SK-N-SH (cell line): Measurements from ENCODE around the gene ANKRD44. TPM values are rescaled to one million over a fixed set of nuclear protein-coding genes. Genes with fewer than 3 reads are reported as not detected.
A peak's percentile ranks its signal among the peaks of the same experiment; 100 is the strongest.

ENCODE experiments used
- CTCF ChIA-PET: fragments of 300-600, 350-600 bp; formaldehyde crosslinking; extraction: SDS; loops from one replicate; lab custom pipeline; 2021; lab: Yijun Ruan, JAX
- POLR2A ChIA-PET: fragments of 350-600 bp; sonication (Branson Sonifier 250); formaldehyde crosslinking; extraction: SDS; loops from one replicate; lab custom pipeline; 2020; ENCODE audit warnings: antibody characterized with exemption, inconsistent platforms; lab: Yijun Ruan, JAX
- DNase-seq: peaks from one replicate; pipeline ENCODE4 v3.0.0; 2012
- H2AFZ ChIP-seq: fragments of 200-600 bp; sonication (generic); 2 replicates; pipeline ENCODE4 v1.8.1; 2016; ENCODE audit warnings: antibody characterized with exemption, mild to moderate bottlenecking, low read depth
- H3F3A ChIP-seq: fragments of 200-600 bp; sonication (generic); replicated peaks from 2 replicates; pipeline ENCODE3; 2016; ENCODE audit warnings: antibody characterized with exemption, mild to moderate bottlenecking; ENCODE audit not compliant: insufficient read depth
- H3K27ac ChIP-seq, 2 experiments: fragments of 200-500 bp in 1 of 2; fragments of 200-600 bp in 1 of 2; sonication (Bioruptor generic) in 1 of 2; sonication (generic), shearing (Covaris generic) in 1 of 2; 2 replicates each; pipeline versions ENCODE4 v1.5.1 to v1.6.1; 2014 to 2016; ENCODE audit warnings: low read depth in 2 of 2, inconsistent platforms in 1 of 2, low read length in 1 of 2, mild to moderate bottlenecking in 1 of 2, mixed read lengths in 1 of 2
- H3K27me3 ChIP-seq: fragments of 200-600 bp; sonication (generic), shearing (Covaris generic); 2 replicates; pipeline ENCODE4 v1.6.1; 2016; ENCODE audit warnings: mixed run types; ENCODE audit not compliant: insufficient read depth
- H3K36me3 ChIP-seq, 2 experiments: fragments of 200-500 bp in 1 of 2; fragments of 200-600 bp in 1 of 2; sonication (Bioruptor generic) in 1 of 2; sonication (generic) in 1 of 2; replicated peaks in 1 of 2; 2 replicates each; pipeline versions ENCODE3 to v1.5.1; 2014 to 2016; ENCODE audit warnings: low read length in 1 of 2, mild to moderate bottlenecking in 1 of 2; ENCODE audit not compliant: insufficient read depth in 2 of 2, control insufficient read depth in 1 of 2
- H3K4me1 ChIP-seq, 2 experiments: fragments of 200-500 bp in 1 of 2; fragments of 200-600 bp in 1 of 2; sonication (Bioruptor generic) in 1 of 2; sonication (generic), shearing (Covaris generic) in 1 of 2; 2 replicates each; pipeline versions ENCODE4 v1.5.1 to v1.6.1; 2014 to 2016; ENCODE audit warnings: low read depth in 1 of 2, low read length in 1 of 2, mixed run types in 1 of 2; ENCODE audit not compliant: insufficient read depth in 2 of 2, control insufficient read depth in 1 of 2
- H3K4me2 ChIP-seq: fragments of 200-600 bp; sonication (generic), shearing (Covaris generic); 2 replicates; pipeline ENCODE4 v1.6.1; 2017; ENCODE audit warnings: mixed run types
- H3K4me3 ChIP-seq, 2 experiments: fragments of 200-500 bp in 1 of 2; fragments of 200-600 bp in 1 of 2; sonication (Bioruptor generic) in 1 of 2; sonication (generic), shearing (Covaris generic) in 1 of 2; 2 replicates each; pipeline versions ENCODE4 v1.5.1 to v1.8.1; 2014 to 2016; ENCODE audit warnings: low read depth in 2 of 2, inconsistent platforms in 1 of 2, low read length in 1 of 2, mild to moderate bottlenecking in 1 of 2, mixed read lengths in 1 of 2, moderate library complexity in 1 of 2
- H3K79me2 ChIP-seq: fragments of 200-600 bp; sonication (generic); 2 replicates; pipeline ENCODE4 v1.8.1; 2017; ENCODE audit warnings: mild to moderate bottlenecking; ENCODE audit not compliant: insufficient read depth
- H3K9ac ChIP-seq: fragments of 200-600 bp; sonication (generic); 2 replicates; pipeline ENCODE4 v1.6.1; 2017; ENCODE audit warnings: mixed run types
- H3K9me2 ChIP-seq: fragments of 200-600 bp; sonication (generic); 2 replicates; pipeline ENCODE4 v1.6.1; 2017; ENCODE audit warnings: mixed run types
- H3K9me3 ChIP-seq: fragments of 200-600 bp; sonication (generic); 2 replicates; pipeline ENCODE4 v1.6.1; 2017; ENCODE audit warnings: mixed run types, mild to moderate bottlenecking, moderate library complexity
- H4K20me1 ChIP-seq: fragments of 200-600 bp; sonication (generic); 2 replicates; pipeline ENCODE4 v1.6.1; 2017; ENCODE audit warnings: mild to moderate bottlenecking, mixed run types; ENCODE audit not compliant: insufficient read depth
- EP300 ChIP-seq, 2 experiments: IDR thresholded peaks; 2 replicates each; pipeline versions ENCODE4 v1.4.0 to v1.6.1; 2012; ENCODE audit warnings: borderline replicate concordance in 1 of 2, low read depth in 1 of 2, low read length in 1 of 2
- EZH2phosphoT487 ChIP-seq: fragments of 200-600 bp; sonication (generic); IDR thresholded peaks from 2 replicates; pipeline ENCODE4 v1.6.1; 2017; ENCODE audit warnings: low read depth, mixed run types, mild to moderate bottlenecking, antibody characterized with exemption, moderate library complexity, borderline replicate concordance
- FOXM1 ChIP-seq: IDR thresholded peaks from 2 replicates; pipeline ENCODE4 v1.4.0; 2012; ENCODE audit warnings: low read depth, mild to moderate bottlenecking
- GABPA ChIP-seq: IDR thresholded peaks from 2 replicates; pipeline ENCODE4 v1.4.0; 2012; ENCODE audit warnings: low read depth, mild to moderate bottlenecking
- GATA2 ChIP-seq: sonication (generic); formaldehyde crosslinking; IDR thresholded peaks from 2 replicates; pipeline ENCODE4 v1.5.0; 2020; ENCODE audit warnings: mild to moderate bottlenecking, missing genetic modification reagents
- JUND ChIP-seq: IDR thresholded peaks from 2 replicates; pipeline ENCODE4 v1.4.0; 2012
- MXI1 ChIP-seq: IDR thresholded peaks from 2 replicates; pipeline ENCODE4 v1.6.1; 2012; ENCODE audit warnings: mild to moderate bottlenecking, low read depth, low read length, improper control_type of control experiment
- POLR2AphosphoS5 ChIP-seq: IDR thresholded peaks from 2 replicates; pipeline ENCODE4 v1.6.1; 2012; ENCODE audit warnings: low read depth, low read length
- RCOR1 ChIP-seq: fragments of 150-350 bp; IDR thresholded peaks from 2 replicates; pipeline ENCODE4 v1.6.1; 2017; ENCODE audit warnings: antibody characterized with exemption, low read length
- RXRA ChIP-seq: IDR thresholded peaks from 2 replicates; pipeline ENCODE4 v1.4.0; 2012; ENCODE audit warnings: low read depth, mild to moderate bottlenecking, borderline replicate concordance
- TCF12 ChIP-seq: IDR thresholded peaks from 2 replicates; pipeline ENCODE4 v1.4.0; 2012
- TEAD4 ChIP-seq: IDR thresholded peaks from 2 replicates; pipeline ENCODE4 v1.4.0; 2012; ENCODE audit warnings: mild to moderate bottlenecking, borderline replicate concordance; ENCODE audit not compliant: insufficient read depth
- USF1 ChIP-seq: IDR thresholded peaks from 2 replicates; pipeline ENCODE4 v1.4.0; 2012; ENCODE audit warnings: low read depth, borderline replicate concordance
- ZBTB33 ChIP-seq: IDR thresholded peaks from 2 replicates; pipeline ENCODE4 v1.4.0; 2012; ENCODE audit warnings: low read depth, borderline replicate concordance
- WGBS: methylation state at CpG from one replicate; pipeline ENCODE4 v1.1.6; 2017; ENCODE audit warnings: low lambda C conversion rate; 5-methylcytosine and 5-hydroxymethylcytosine counted together
- polyA plus RNA-seq, 3 experiments: library from polyadenylated mRNA; depleted of rRNA; stranded (reverse); fragments of >200 nt; gene quantifications; 2 replicates each; pipeline ENCODE4 v1.2.3, GENCODE V29; 2012

Gene ANKRD44
- polyA plus RNA-seq, 1 of the 3 experiments (the other 2 are of a cell fraction) = 12.5 TPM

- 12% methylated on average over 17 of the region's 30 CpGs for WGBS
- peak overlapping the region; percentile 51; the same call in 1 of the 2 replicates for H3K9ac ChIP-seq
- no peaks in the 10 kb centered on the region for H3K27me3 ChIP-seq
- CTCF ChIA-PET = interaction anchor here (0.8 to 6.2 kb wide), 15 partner anchors 12 to 234 kb away, joined by 3 to 55 read pairs (median 4); no protein-coding TSS in a partner anchor
- no peaks in the 10 kb centered on the region for H3K9me2 ChIP-seq
- no peaks in the 10 kb centered on the region for H4K20me1 ChIP-seq
- H3K79me2 ChIP-seq = no peaks in the 10 kb centered on the region
- DNase-seq = no peak
- TF ChIP-seq RCOR1 (no peak), POLR2AphosphoS5 (no peak), EZH2phosphoT487 (no peak), GATA2 (CRISPR knock-in tag) (no peak), FOXM1 (no peak), TEAD4 (no peak)
- H3K4me1 ChIP-seq = peaks cover 7 to 36% of the 10 kb centered on the region in 2 experiments; a peak in 3 of 4 replicates
- H3K36me3 ChIP-seq = no peaks in the 10 kb centered on the region
- H3K9me3 ChIP-seq = no peaks in the 10 kb centered on the region
- H3F3A ChIP-seq = peaks cover 7% of the 10 kb centered on the region
- peak overlapping the region in 1 of 2 experiments; percentile 94; a peak in 2 of 4 replicates for H3K27ac ChIP-seq
- peak overlapping the region; percentile 96 for H3K4me2 ChIP-seq
- POLR2A ChIA-PET = interaction anchor here (0.6 to 1.8 kb wide), 4 partner anchors 29 to 218 kb away, joined by 3 to 8 read pairs (median 4); no protein-coding TSS in a partner anchor
- H2AFZ ChIP-seq = peak overlapping the region; percentile 95
- peak overlapping the region; percentile 70 to 73 for H3K4me3 ChIP-seq
Measured at GRCh38 chr2:197309691-197310231, 819 bp downstream of the ANKRD44 start.

GRCh38 chr2:197308996-197309690 lies 1.4 kb downstream of the ANKRD44 start:
- H3K4me1 ChIP-seq = peaks cover 7 to 39% of the 10 kb centered on the region in 2 experiments; a peak in 3 of 4 replicates
- no peaks in the 10 kb centered on the region for H4K20me1 ChIP-seq
- H3K9ac ChIP-seq = no peak overlapping the region
- H3K4me3 ChIP-seq = peak overlapping the region; percentile 70 to 73
- CTCF ChIA-PET = interaction anchor here (0.8 to 6.2 kb wide), 16 partner anchors 12 to 233 kb away, joined by 3 to 55 read pairs (median 5); no protein-coding TSS in a partner anchor
- no peaks in the 10 kb centered on the region for H3K27me3 ChIP-seq
- H3K27ac ChIP-seq = peak overlapping the region in 1 of 2 experiments; percentile 94; a peak in 2 of 4 replicates
- H3K9me3 ChIP-seq = no peaks in the 10 kb centered on the region
- TF ChIP-seq USF1 (no peak), RXRA (no peak), GABPA (no peak), RCOR1 (no peak), EP300 (IDR thresholded peaks at IDR 0.05; ENCODE audit: borderline replicate concordance in 1 of 2, low read depth in 1 of 2, low read length in 1 of 2) (no peak), TCF12 (no peak), ZBTB33 (no peak), JUND (no peak), MXI1 (no peak)
- peak overlapping the region; percentile 96 for H3K4me2 ChIP-seq
- DNase-seq = peak; percentile 29
- H3K36me3 ChIP-seq = no peaks in the 10 kb centered on the region
- 68% methylated on average over 8 of the region's 8 CpGs for WGBS
- no peaks in the 10 kb centered on the region for H3K9me2 ChIP-seq
- no peaks in the 10 kb centered on the region for H3K79me2 ChIP-seq
- POLR2A ChIA-PET = interaction anchor here (0.6 to 1.4 kb wide), 3 partner anchors 28 to 130 kb away, joined by 3 to 4 read pairs (median 3); no protein-coding TSS in a partner anchor
- H3F3A ChIP-seq = peaks cover 7% of the 10 kb centered on the region
- peak overlapping the region; percentile 95 for H2AFZ ChIP-seq
